A673 (cell line): ENCODE data around the gene C1orf159. TPM values are rescaled to one million over a fixed set of nuclear protein-coding genes. Genes with fewer than 3 reads are reported as not detected.

ENCODE experiments used
- BruUV-seq: library from RNA; stranded (reverse); fragments of 400-500 nt; replicated peaks from 2 replicates; lab custom pipeline; 2021; lab: Mats Ljungman, UMichigan
- CTCF ChIA-PET: fragments of 300-600 bp; sonication (Branson Sonifier 250); formaldehyde crosslinking; loops from one replicate; lab custom pipeline; 2022; ENCODE audit warnings: antibody characterized with exemption; lab: Charles Lee
- POLR2A ChIA-PET: fragments of 300-600 bp; sonication (Branson Sonifier 250); formaldehyde crosslinking; loops from one replicate; lab custom pipeline; 2022; ENCODE audit warnings: antibody characterized with exemption; ENCODE audit not compliant: low non-redundant PET; lab: Charles Lee
- DNase-seq: peaks from one replicate; pipeline ENCODE4 v3.0.0-alpha.2; 2015; ENCODE audit warnings: low spot score
- H3K27ac ChIP-seq: fragments of 200-600 bp; sonication (generic); 2 replicates; pipeline ENCODE4 v1.5.1; 2016; ENCODE audit warnings: mixed run types, low read depth, mild to moderate bottlenecking, mixed read lengths, antibody characterized with exemption, low read length; ENCODE audit not compliant: poor library complexity, severe bottlenecking
- H3K27me3 ChIP-seq: fragments of 200-600 bp; sonication (generic); replicated peaks from 2 replicates; pipeline ENCODE4 v1.6.1; 2017; ENCODE audit warnings: mixed run types, low read depth, mild to moderate bottlenecking, mixed read lengths, antibody characterized with exemption, low read length; ENCODE audit not compliant: insufficient read depth, poor library complexity
- H3K36me3 ChIP-seq: fragments of 200-600 bp; sonication (generic); 2 replicates; pipeline ENCODE4 v1.6.1; 2016; ENCODE audit warnings: mixed run types, mild to moderate bottlenecking, mixed read lengths, antibody characterized with exemption, low read length; ENCODE audit not compliant: insufficient read depth, poor library complexity, severe bottlenecking
- H3K4me1 ChIP-seq: fragments of 200-600 bp; sonication (generic); 2 replicates; pipeline ENCODE4 v1.6.1; 2017; ENCODE audit warnings: mixed run types, mild to moderate bottlenecking, mixed read lengths, antibody characterized with exemption, low read length; ENCODE audit not compliant: insufficient read depth, poor library complexity, severe bottlenecking
- H3K4me3 ChIP-seq: fragments of 200-600 bp; sonication (generic); 2 replicates; pipeline ENCODE4 v1.5.1; 2016; ENCODE audit warnings: low read depth, mixed run types, mild to moderate bottlenecking, mixed read lengths, low read length; ENCODE audit not compliant: poor library complexity, severe bottlenecking
- H3K9me3 ChIP-seq: fragments of 200-600 bp; sonication (generic); 2 replicates; pipeline ENCODE4 v1.6.1; 2016; ENCODE audit warnings: mixed run types, low read depth, mild to moderate bottlenecking, mixed read lengths, antibody characterized with exemption, low read length; ENCODE audit not compliant: poor library complexity, severe bottlenecking
- CTCF ChIP-seq: fragments of 300-800, 200-600 bp; sonication (generic); conservative IDR thresholded peaks from 2 replicates; pipeline ENCODE4 v1.5.1; 2017; ENCODE audit warnings: low read depth, mild to moderate bottlenecking, antibody characterized with exemption, low read length, moderate library complexity, mixed read lengths
- EZH2 ChIP-seq: fragments of 200-600 bp; sonication (generic); IDR thresholded peaks from 2 replicates; pipeline ENCODE4 v1.6.1; 2017; ENCODE audit warnings: borderline replicate concordance, low read depth, mild to moderate bottlenecking, mixed read lengths, antibody characterized with exemption, low read length; ENCODE audit not compliant: poor library complexity, severe bottlenecking
- intact Hi-C: fragments of 100-400 bp; cut with micrococcal nuclease; formaldehyde crosslinking; loops from one replicate; pipeline ENCODE4 v1.10.0; 2022; ENCODE audit not compliant: unreplicated experiment
- total RNA-seq: library from RNA; stranded (reverse); gene quantifications from 2 replicates; pipeline ENCODE4 v1.2.3, GENCODE V29; 2021

C1orf159 gene
- total RNA-seq, 1 experiment from 2014 or later: 26.8 TPM

GRCh38 chr1:1075148-1075935 is 40.5 kb downstream of the C1orf159 start:
- ChIA-PET POLR2A (no interaction called here), CTCF (no interaction called here)
- Histone ChIP-seq H3K27ac (no peak overlapping the region), H3K4me3 (no peak overlapping the region), H3K9me3 (no peaks in the 10 kb centered on the region), H3K27me3 (no peaks in the 10 kb centered on the region), H3K36me3 (no peaks in the 10 kb centered on the region), H3K4me1 (peaks cover 12% of the 10 kb centered on the region)
- TF ChIP-seq EZH2: no peak
- no peak for TF ChIP-seq CTCF
- DNase-seq: no peak
- intact Hi-C loops: no loop called here
- no TSS peak for BruUV-seq

GRCh38 chr1:1074631-1075147 is 41.2 kb downstream of the C1orf159 start:
- H3K9me3 ChIP-seq: no peaks in the 10 kb centered on the region
- no peaks in the 10 kb centered on the region for H3K36me3 ChIP-seq
- H3K4me1 ChIP-seq: peaks cover 9% of the 10 kb centered on the region
- DNase-seq: no peak
- ChIA-PET CTCF (no interaction called here), POLR2A (no interaction called here)
- no peak overlapping the region for H3K27ac ChIP-seq
- no TSS peak for BruUV-seq
- no peak for TF ChIP-seq EZH2
- TF ChIP-seq CTCF: no peak
- intact Hi-C loops: no loop called here
- no peaks in the 10 kb centered on the region for H3K27me3 ChIP-seq
- H3K4me3 ChIP-seq: no peak overlapping the region

- no peaks in the 10 kb centered on the region for H3K9me3 ChIP-seq
- H3K27ac ChIP-seq: no peak within 1 kb of the TSS
- peaks cover 7% of the 10 kb centered on the region for H3K4me1 ChIP-seq
- POLR2A ChIA-PET: no interaction called here
- TF ChIP-seq CTCF (no peak), EZH2 (no peak)
- CTCF ChIA-PET: no interaction called here
- H3K36me3 ChIP-seq: no peaks in the 10 kb centered on the region
- no peak within 1 kb of the TSS for H3K4me3 ChIP-seq
- intact Hi-C loops: no loop called here
- no TSS peak for BruUV-seq
- H3K27me3 ChIP-seq: no peaks in the 10 kb centered on the region
- no peak for DNase-seq
These were observed 41.9 kb downstream of the C1orf159 start, which contains the start of gene RNF223 for GRCh38 chr1:1073743-1074587. Gene RNF223, minus strand, starts transcription at chr1:1074306. Its CDS starts 1,740 bp downstream, at chr1:1072566.
